ENCODE measurements around the gene SYNDIG1.

Gene SYNDIG1

GRCh38 chr20:24452498-24453127 is 16.8 kb upstream of the SYNDIG1 start:
- no peaks in the 10 kb centered on the region for H3K27me3 ChIP-seq (ENCODE audit: low read depth)
- no peaks in the 10 kb centered on the region for H3K9me3 ChIP-seq
- H3K4me3 ChIP-seq, result no peak overlapping the region
- no peaks in the 10 kb centered on the region for H3K36me3 ChIP-seq (replicated peaks)
- DNase-seq (ENCODE audit: low spot score in 2 of 2), result no peak
- in situ Hi-C loops (cut with MboI; ENCODE audit: low sequenced_read_pairs), result no loop called here
- no peaks in the 10 kb centered on the region for H3K4me1 ChIP-seq

GRCh38 chr20:24453869-24454268 is 15.6 kb upstream of the SYNDIG1 start:
- in situ Hi-C loops (cut with MboI; ENCODE audit: low sequenced_read_pairs), result no loop called here
- no peak for DNase-seq (ENCODE audit: low spot score in 2 of 2)
- H3K4me1 ChIP-seq, result no peaks in the 10 kb centered on the region
- no peak overlapping the region for H3K4me3 ChIP-seq
- H3K9me3 ChIP-seq, result no peaks in the 10 kb centered on the region
- H3K27me3 ChIP-seq (ENCODE audit: low read depth), result no peaks in the 10 kb centered on the region
- no peaks in the 10 kb centered on the region for H3K36me3 ChIP-seq (replicated peaks)

GRCh38 chr20:24455081-24455480 is 14.3 kb upstream of the SYNDIG1 start:
- Histone ChIP-seq H3K4me1 (no peaks in the 10 kb centered on the region), H3K4me3 (no peak overlapping the region), H3K36me3 (replicated peaks) (no peaks in the 10 kb centered on the region), H3K27me3 (ENCODE audit: low read depth) (no peaks in the 10 kb centered on the region), H3K9me3 (no peaks in the 10 kb centered on the region)
- in situ Hi-C loops (cut with MboI; ENCODE audit: low sequenced_read_pairs), result no loop called here
- DNase-seq (ENCODE audit: low spot score in 2 of 2), result no peak

- in situ Hi-C loops (cut with MboI; ENCODE audit: low sequenced_read_pairs), result no loop called here
- Histone ChIP-seq H3K4me3 (no peak overlapping the region), H3K36me3 (replicated peaks) (no peaks in the 10 kb centered on the region), H3K27me3 (ENCODE audit: low read depth) (no peaks in the 10 kb centered on the region), H3K9me3 (no peaks in the 10 kb centered on the region), H3K4me1 (no peaks in the 10 kb centered on the region)
- DNase-seq (ENCODE audit: low spot score in 2 of 2), result no peak
Measured at GRCh38 chr20:24456398-24456781, 13.0 kb upstream of the SYNDIG1 start.

- H3K4me3 ChIP-seq, result no peak overlapping the region
- no peaks in the 10 kb centered on the region for H3K27me3 ChIP-seq (ENCODE audit: low read depth)
- no peaks in the 10 kb centered on the region for H3K9me3 ChIP-seq
- in situ Hi-C loops (cut with MboI; ENCODE audit: low sequenced_read_pairs), result no loop called here
- H3K36me3 ChIP-seq (replicated peaks), result no peaks in the 10 kb centered on the region
- no peak for DNase-seq (ENCODE audit: low spot score in 2 of 2)
- H3K4me1 ChIP-seq, result no peaks in the 10 kb centered on the region
Measured at GRCh38 chr20:24458436-24458835, 11.0 kb upstream of the SYNDIG1 start.

GRCh38 chr20:24459733-24460132 is 9.7 kb upstream of the SYNDIG1 start:
- in situ Hi-C loops (cut with MboI; ENCODE audit: low sequenced_read_pairs), result no loop called here
- no peaks in the 10 kb centered on the region for H3K4me1 ChIP-seq
- no peaks in the 10 kb centered on the region for H3K27me3 ChIP-seq (ENCODE audit: low read depth)

GRCh38 chr20:24460712-24461111 is 8.7 kb upstream of the SYNDIG1 start:
- no peak for DNase-seq (ENCODE audit: low spot score in 2 of 2)
- Histone ChIP-seq H3K9me3 (no peaks in the 10 kb centered on the region), H3K36me3 (replicated peaks) (no peaks in the 10 kb centered on the region), H3K27me3 (ENCODE audit: low read depth) (no peaks in the 10 kb centered on the region), H3K4me1 (no peaks in the 10 kb centered on the region), H3K4me3 (no peak overlapping the region)
- in situ Hi-C loops (cut with MboI; ENCODE audit: low sequenced_read_pairs), result no loop called here

More at GRCh38 chr20:24459733-24460132, 9.7 kb upstream of the SYNDIG1 start:
- H3K4me3 ChIP-seq, result no peak overlapping the region
- DNase-seq (ENCODE audit: low spot score in 2 of 2), result no peak
- H3K9me3 ChIP-seq, result no peaks in the 10 kb centered on the region
- H3K36me3 ChIP-seq (replicated peaks), result no peaks in the 10 kb centered on the region

- in situ Hi-C loops (cut with MboI; ENCODE audit: low sequenced_read_pairs), result no loop called here
- DNase-seq (ENCODE audit: low spot score in 2 of 2), result no peak
- Histone ChIP-seq H3K36me3 (replicated peaks) (no peaks in the 10 kb centered on the region), H3K4me1 (no peaks in the 10 kb centered on the region), H3K4me3 (no peak overlapping the region), H3K27me3 (ENCODE audit: low read depth) (no peaks in the 10 kb centered on the region), H3K9me3 (no peaks in the 10 kb centered on the region)
Measured at GRCh38 chr20:24461848-24462247, 7.6 kb upstream of the SYNDIG1 start.

GRCh38 chr20:24462460-24463010 is 6.9 kb upstream of the SYNDIG1 start:
- DNase-seq (ENCODE audit: low spot score in 2 of 2), result no peak
- in situ Hi-C loops (cut with MboI; ENCODE audit: low sequenced_read_pairs), result no loop called here
- Histone ChIP-seq H3K36me3 (replicated peaks) (no peaks in the 10 kb centered on the region), H3K4me3 (no peak overlapping the region), H3K27me3 (ENCODE audit: low read depth) (no peaks in the 10 kb centered on the region), H3K4me1 (no peaks in the 10 kb centered on the region), H3K9me3 (no peaks in the 10 kb centered on the region)

- no peaks in the 10 kb centered on the region for H3K4me1 ChIP-seq
- no peak for DNase-seq (ENCODE audit: low spot score in 2 of 2)
- no peak overlapping the region for H3K4me3 ChIP-seq
- in situ Hi-C loops (cut with MboI; ENCODE audit: low sequenced_read_pairs), result no loop called here
- peaks cover 4% of the 10 kb centered on the region; the same call in 1 of the 2 replicates for H3K27me3 ChIP-seq (ENCODE audit: low read depth)
- H3K9me3 ChIP-seq, result no peaks in the 10 kb centered on the region
- H3K36me3 ChIP-seq (replicated peaks), result no peaks in the 10 kb centered on the region
Measured at GRCh38 chr20:24465159-24465558, 4.3 kb upstream of the SYNDIG1 start.

GRCh38 chr20:24465730-24466129 is 3.7 kb upstream of the SYNDIG1 start:
- Histone ChIP-seq H3K4me3 (no peak overlapping the region), H3K36me3 (replicated peaks) (no peaks in the 10 kb centered on the region), H3K4me1 (no peaks in the 10 kb centered on the region), H3K9me3 (no peaks in the 10 kb centered on the region), H3K27me3 (ENCODE audit: low read depth) (peaks cover 4% of the 10 kb centered on the region; the same call in 1 of the 2 replicates)
- in situ Hi-C loops (cut with MboI; ENCODE audit: low sequenced_read_pairs), result no loop called here
- DNase-seq (ENCODE audit: low spot score in 2 of 2), result no peak

GRCh38 chr20:24468401-24469115 is 871 bp upstream of the SYNDIG1 start:
- no peak for DNase-seq (ENCODE audit: low spot score in 2 of 2)
- Histone ChIP-seq H3K4me3 (no peak overlapping the region), H3K36me3 (replicated peaks) (no peaks in the 10 kb centered on the region), H3K27me3 (ENCODE audit: low read depth) (peaks cover 4% of the 10 kb centered on the region; the same call in 1 of the 2 replicates), H3K9me3 (no peaks in the 10 kb centered on the region), H3K4me1 (no peaks in the 10 kb centered on the region)
- in situ Hi-C loops (cut with MboI; ENCODE audit: low sequenced_read_pairs), result no loop called here

- no peaks in the 10 kb centered on the region for H3K36me3 ChIP-seq (replicated peaks)
- H3K27me3 ChIP-seq (ENCODE audit: low read depth), result peaks cover 4% of the 10 kb centered on the region; the same call in 1 of the 2 replicates
- in situ Hi-C loops (cut with MboI; ENCODE audit: low sequenced_read_pairs), result no loop called here
- no peak overlapping the region for H3K4me3 ChIP-seq
- H3K4me1 ChIP-seq, result no peaks in the 10 kb centered on the region
- H3K9me3 ChIP-seq, result no peaks in the 10 kb centered on the region
- DNase-seq (ENCODE audit: low spot score in 2 of 2), result no peak
Measured at GRCh38 chr20:24469894-24470745, 691 bp downstream of the SYNDIG1 start.
